SH-SY5Y (cell line): ENCODE results near the gene ALG9.

ENCODE experiments used
- GATA2 ChIP-seq: IDR thresholded peaks from 2 replicates; pipeline ENCODE4 v1.6.1; 2011; ENCODE audit warnings: mild to moderate bottlenecking, low read depth, low read length
- GATA3 ChIP-seq: IDR thresholded peaks from 2 replicates; pipeline ENCODE4 v1.6.1; 2011; ENCODE audit warnings: low read depth, mild to moderate bottlenecking, low read length, moderate library complexity

GRCh38 chr11:111778047-111778558, 93.3 kb downstream of the ALG9 start:
- TF ChIP-seq GATA3 (no peak), GATA2 (no peak)
